ENCODE measurements around the gene RBBP5.

DNA sequence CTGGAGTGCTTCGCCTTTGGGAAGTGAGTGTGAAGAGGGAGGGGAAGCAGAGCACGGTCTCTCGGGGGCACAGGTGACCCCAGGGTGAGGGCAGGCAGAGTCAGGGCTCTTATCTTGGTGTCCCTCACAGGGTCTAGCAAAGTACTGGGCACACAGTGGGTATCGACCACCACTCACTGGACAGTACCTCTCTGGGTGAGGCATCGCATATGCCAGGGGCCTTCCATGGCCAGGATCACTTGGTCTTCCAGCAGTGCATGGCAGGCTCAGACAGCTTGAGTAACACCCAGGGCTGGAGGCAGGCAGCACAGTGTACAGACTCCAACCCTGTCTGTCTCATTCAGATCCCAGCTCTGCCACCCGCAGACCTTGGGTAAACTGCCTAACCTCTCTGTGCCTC, 62.1 kb downstream of the RBBP5 start:
- TF ChIP-seq TAF1 (IDR thresholded peaks at IDR 0.05; ENCODE audit: low read depth, low read length) (no peak), POLR2A (IDR thresholded peaks at IDR 0.05; ENCODE audit: low read depth, low read length) (no peak)
